HCT116 (cell line): Measurements from ENCODE around the gene VWA5B1. TPM values are rescaled to one million over a fixed set of nuclear protein-coding genes. Genes with fewer than 3 reads are reported as not detected.

Experiments
- ATAC-seq: fragments of 200-7000 bp; cut with Tn5 transposase; 2 replicates; pipeline ENCODE4 v1.9.1; 2020; ENCODE audit warnings: mild to moderate bottlenecking, moderate library complexity
- BruUV-seq: library from RNA; stranded (reverse); fragments of 400-500 nt; replicated peaks from 2 replicates; lab custom pipeline; 2021; lab: Mats Ljungman, UMichigan
- CTCF ChIA-PET: fragments of 300-600 bp; sonication (Branson Sonifier 250); formaldehyde crosslinking; loops from one replicate; lab custom pipeline; 2021; ENCODE audit warnings: antibody characterized with exemption; lab: Charles Lee
- POLR2A ChIA-PET: fragments of 300-600, 350-600 bp; sonication (Branson Sonifier 250); formaldehyde crosslinking; loops from one replicate; lab custom pipeline; 2021; ENCODE audit warnings: antibody characterized with exemption; lab: Charles Lee
- RAD21 ChIA-PET, 2 experiments: fragments of 300-600 bp; sonication (Branson Sonifier 250); formaldehyde crosslinking; loops; one replicate each; lab custom pipeline; 2023; ENCODE audit warnings: low total read pairs in 2 of 2; ENCODE audit not compliant: uncharacterized antibody in 2 of 2, unreplicated experiment in 2 of 2, low non-redundant PET in 1 of 2; lab: Charles Lee
- DNase-seq: peaks from one replicate; pipeline ENCODE4 v3.0.0-alpha.2; 2010; ENCODE audit warnings: low read depth, low spot score
- H2AFZ ChIP-seq: fragments of 200-600 bp; shearing (Covaris generic), sonication (generic); 2 replicates; pipeline ENCODE4 v1.6.1; 2017; ENCODE audit warnings: low read depth, mixed run types, mixed read lengths, antibody characterized with exemption, low read length; ENCODE audit not compliant: poor library complexity, severe bottlenecking
- H3K27ac ChIP-seq: 2 replicates; pipeline ENCODE4 v1.5.1; 2012; ENCODE audit warnings: low read depth, low read length
- H3K27me3 ChIP-seq: fragments of 200-600 bp; sonication (generic); 2 replicates; pipeline ENCODE4 v1.6.1; 2016; ENCODE audit warnings: mixed run types, low read length, mixed read lengths; ENCODE audit not compliant: insufficient read depth
- H3K36me3 ChIP-seq, 2 experiments: fragments of 200-500 bp in 1 of 2; fragments of 200-600 bp in 1 of 2; sonication (Bioruptor generic) in 1 of 2; sonication (generic) in 1 of 2; 2 replicates each; pipeline versions ENCODE4 v1.5.1 to v1.6.1; 2014 to 2016; ENCODE audit warnings: low read length in 2 of 2, inconsistent platforms in 1 of 2, mixed read lengths in 1 of 2, mixed run types in 1 of 2; ENCODE audit not compliant: insufficient read depth in 2 of 2, control insufficient read depth in 1 of 2
- H3K4me1 ChIP-seq, 2 experiments: fragments of 200-600 bp in 1 of 2; sonication (generic) in 1 of 2; 2 replicates each; pipeline versions ENCODE4 v1.5.1 to v1.6.1; 2012 to 2017; ENCODE audit warnings: low read length in 2 of 2, inconsistent platforms in 1 of 2, mild to moderate bottlenecking in 1 of 2, mixed read lengths in 1 of 2, mixed run types in 1 of 2, moderate library complexity in 1 of 2; ENCODE audit not compliant: insufficient read depth in 2 of 2, control insufficient read depth in 1 of 2
- H3K4me2 ChIP-seq: fragments of 200-600 bp; sonication (generic); 2 replicates; pipeline ENCODE4 v1.6.1; 2017; ENCODE audit warnings: mixed run types, low read length, mixed read lengths
- H3K4me3 ChIP-seq, 2 experiments: fragments of 200-600 bp in 1 of 2; sonication (generic) in 1 of 2; replicated peaks in 1 of 2; 2 replicates each; pipeline ENCODE4 v1.5.1; 2011 to 2016; ENCODE audit warnings: low read length in 2 of 2, control low read depth in 1 of 2, low read depth in 1 of 2, mild to moderate bottlenecking in 1 of 2, mixed read lengths in 1 of 2, mixed run types in 1 of 2
- H3K79me2 ChIP-seq: fragments of 200-600 bp; sonication (generic); 2 replicates; pipeline ENCODE4 v1.6.1; 2017; ENCODE audit warnings: mild to moderate bottlenecking, mixed run types, low read length, moderate library complexity, mixed read lengths; ENCODE audit not compliant: insufficient read depth
- H3K9ac ChIP-seq: fragments of 200-600 bp; sonication (generic); 2 replicates; pipeline ENCODE4 v1.6.1; 2016; ENCODE audit warnings: low read length, mixed read lengths
- H3K9me2 ChIP-seq: fragments of 200-600 bp; sonication (generic), shearing (Covaris generic); 2 replicates; pipeline ENCODE4 v1.6.1; 2017; ENCODE audit warnings: mixed run types, mild to moderate bottlenecking, moderate library complexity; ENCODE audit not compliant: insufficient read depth
- H3K9me3 ChIP-seq, 2 experiments: fragments of 200-500 bp in 1 of 2; fragments of 200-600 bp in 1 of 2; sonication (Bioruptor generic) in 1 of 2; sonication (generic) in 1 of 2; 2 replicates each; pipeline ENCODE4 v1.6.1; 2014 to 2017; ENCODE audit warnings: low read length in 2 of 2, mixed read lengths in 2 of 2, inconsistent platforms in 1 of 2, low read depth in 1 of 2, mild to moderate bottlenecking in 1 of 2, mixed run types in 1 of 2, moderate library complexity in 1 of 2; ENCODE audit not compliant: control insufficient read depth in 1 of 2, insufficient read depth in 1 of 2
- H4K20me1 ChIP-seq: fragments of 200-600 bp; sonication (generic), shearing (Covaris generic); 2 replicates; pipeline ENCODE4 v1.6.1; 2017; ENCODE audit warnings: mixed run types, mild to moderate bottlenecking, moderate library complexity; ENCODE audit not compliant: insufficient read depth
- CEBPB ChIP-seq: IDR thresholded peaks from 2 replicates; pipeline ENCODE4 v1.6.1; 2012; ENCODE audit warnings: low read depth
- CTCF ChIP-seq, 3 experiments: fragments of 200-600 bp in 1 of 3; sonication (generic) in 1 of 3; IDR thresholded peaks in 2 of 3; conservative IDR thresholded peaks in 1 of 3; 2 replicates each; pipeline ENCODE4 v1.5.1; 2012 to 2017; ENCODE audit warnings: low read depth in 2 of 3, low read length in 2 of 3, antibody characterized with exemption in 1 of 3, borderline replicate concordance in 1 of 3, control low read depth in 1 of 3, mild to moderate bottlenecking in 1 of 3, mixed read lengths in 1 of 3, mixed run types in 1 of 3, moderate library complexity in 1 of 3; ENCODE audit not compliant: insufficient read depth in 1 of 3
- ELF1 ChIP-seq: IDR thresholded peaks from 2 replicates; pipeline ENCODE4 v1.6.1; 2012; ENCODE audit warnings: low read depth, borderline replicate concordance
- FOSL1 ChIP-seq: IDR thresholded peaks from 2 replicates; pipeline ENCODE4 v1.6.1; 2012; ENCODE audit warnings: low read depth
- REST ChIP-seq: IDR thresholded peaks from 2 replicates; pipeline ENCODE4 v1.6.1; 2012; ENCODE audit warnings: low read depth
- SIN3A ChIP-seq: IDR thresholded peaks from 2 replicates; pipeline ENCODE4 v1.6.1; 2012; ENCODE audit warnings: low read depth
- ZFX ChIP-seq: fragments of 450-650 bp; IDR thresholded peaks from 2 replicates; pipeline ENCODE4 v1.6.1; 2017
- ZNF274 ChIP-seq: fragments of 200-500 bp; sonication (Bioruptor generic); IDR thresholded peaks from 2 replicates; pipeline ENCODE4 v1.6.1; 2014; ENCODE audit warnings: mild to moderate bottlenecking, low read depth, low read length, inconsistent platforms
- intact Hi-C: fragments of 100-400 bp; cut with micrococcal nuclease; formaldehyde crosslinking; loops from 2 replicates; pipeline ENCODE4 v1.10.0; 2022
- total RNA-seq: library from RNA; stranded (reverse); gene quantifications from one replicate; pipeline ENCODE4 v1.2.1, GENCODE V29; 2021; ENCODE audit not compliant: unreplicated experiment

The VWA5B1 gene
- total RNA-seq, 1 experiment from 2014 or later = not detected

- no peak for TF ChIP-seq REST
- no peak for TF ChIP-seq CEBPB
- TF ChIP-seq ELF1 = no peak
- no peak for TF ChIP-seq ZFX
- TF ChIP-seq FOSL1 = no peak
- TF ChIP-seq CTCF (IDR thresholded peaks at IDR 0.05 in 2 of 3, conservative IDR thresholded peaks at IDR 0.05 in 1 of 3; ENCODE audit: borderline replicate concordance in 1 of 3, insufficient read depth in 1 of 3, low read depth in 2 of 3, low read length in 2 of 3) = no peak
These were observed 27.8 kb downstream of the VWA5B1 start (continued) for GRCh38 chr1:20318521-20318920.

GRCh38 chr1:20318971-20319370 lies 28.3 kb downstream of the VWA5B1 start:
- Histone ChIP-seq H3K9me2 (no peaks in the 10 kb centered on the region), H2AFZ (no peak overlapping the region), H3K79me2 (no peaks in the 10 kb centered on the region), H3K4me3 (no peak overlapping the region), H3K4me1 (no peaks in the 10 kb centered on the region), H3K9me3 (no peaks in the 10 kb centered on the region), H3K9ac (no peak overlapping the region), H3K27me3 (peaks cover 23% of the 10 kb centered on the region; the same call in 1 of the 2 replicates), H3K27ac (no peak overlapping the region), H3K36me3 (no peaks in the 10 kb centered on the region), H4K20me1 (no peaks in the 10 kb centered on the region), H3K4me2 (no peak overlapping the region)
- ChIA-PET CTCF (no interaction called here), RAD21 (no interaction called here), POLR2A (no interaction called here)
- DNase-seq (no peak), ATAC-seq (no peak)
- intact Hi-C loops = no loop called here
- TF ChIP-seq SIN3A (no peak), FOSL1 (no peak), CTCF (IDR thresholded peaks at IDR 0.05 in 2 of 3, conservative IDR thresholded peaks at IDR 0.05 in 1 of 3; ENCODE audit: borderline replicate concordance in 1 of 3, insufficient read depth in 1 of 3, low read depth in 2 of 3, low read length in 2 of 3) (no peak), ZNF274 (no peak)
- no TSS peak for BruUV-seq
